CD4-positive, CD25-positive, alpha-beta regulatory T cell (primary cell): ENCODE data around the gene NIPAL4. TPM values are rescaled to one million over a fixed set of nuclear protein-coding genes. Genes with fewer than 3 reads are reported as not detected.

Experiments used
- ATAC-seq, 2 donors: fragments of 150-1000 bp; cut with Tn5 transposase; one replicate each; pipeline ENCODE4 v1.10.0; 2021; ENCODE audit warnings: low read depth in 2 of 2, moderate number of reproducible peaks in 2 of 2, moderate library complexity in 1 of 2
- DNase-seq, 3 donors: peaks; one replicate each; pipeline versions ENCODE4 v3.0.0 to v3.0.0-alpha.2; 2012 to 2022; ENCODE audit warnings: mixed read lengths in 1 of 3
- H3K27ac ChIP-seq: one replicate; pipeline ENCODE4 v1.7.0; 2013; ENCODE audit warnings: mild to moderate bottlenecking, low read length; ENCODE audit not compliant: insufficient read depth, poor library complexity, severe bottlenecking
- H3K27me3 ChIP-seq: one replicate; pipeline ENCODE4 v1.7.0; 2013; ENCODE audit warnings: low read length; ENCODE audit not compliant: control insufficient read depth, insufficient read depth
- H3K36me3 ChIP-seq: one replicate; pipeline ENCODE4 v1.7.0; 2013; ENCODE audit warnings: mild to moderate bottlenecking, low read length, moderate library complexity; ENCODE audit not compliant: control insufficient read depth, insufficient read depth
- H3K4me1 ChIP-seq: 2 replicates; pipeline ENCODE4 v1.7.0; 2013; ENCODE audit warnings: mild to moderate bottlenecking, low read length; ENCODE audit not compliant: insufficient read depth, control insufficient read depth, poor library complexity, severe bottlenecking
- H3K4me3 ChIP-seq: one replicate; pipeline ENCODE4 v1.7.0; 2013; ENCODE audit warnings: low read depth, mild to moderate bottlenecking, low read length, moderate library complexity
- H3K9me3 ChIP-seq, 2 experiments: 1 replicate in 1 of 2; 2 replicates in 1 of 2; pipeline ENCODE4 v1.7.0; 2013; ENCODE audit warnings: low read length in 2 of 2, mild to moderate bottlenecking in 1 of 2, moderate library complexity in 1 of 2; ENCODE audit not compliant: control insufficient read depth in 2 of 2
- H3K27ac Mint-ChIP-seq, 3 donors: one replicate each; pipeline ENCODE4 v1.8.0; 2020 to 2022; ENCODE audit warnings: mild to moderate bottlenecking in 3 of 3, mixed read lengths in 3 of 3, moderate library complexity in 2 of 3
- H3K27me3 Mint-ChIP-seq: one replicate; pipeline ENCODE4 v1.8.0; 2022; ENCODE audit warnings: mild to moderate bottlenecking, mixed read lengths
- H3K36me3 Mint-ChIP-seq: one replicate; pipeline ENCODE4 v1.8.0; 2020; ENCODE audit warnings: mixed read lengths
- H3K4me1 Mint-ChIP-seq, 4 donors: one replicate each; pipeline ENCODE4 v1.8.0; 2020 to 2022; ENCODE audit warnings: mixed read lengths in 4 of 4, mild to moderate bottlenecking in 1 of 4
- H3K4me3 Mint-ChIP-seq, 4 donors: one replicate each; pipeline ENCODE4 v1.8.0; 2020 to 2022; ENCODE audit warnings: mild to moderate bottlenecking in 4 of 4, mixed read lengths in 4 of 4, moderate library complexity in 3 of 4
- H3K9me3 Mint-ChIP-seq, 7 donors: one replicate each; pipeline ENCODE4 v1.8.0; 2020 to 2022; ENCODE audit warnings: mixed read lengths in 7 of 7, mild to moderate bottlenecking in 3 of 7, moderate library complexity in 2 of 7
- polyA plus RNA-seq, 4 donors: library from polyadenylated mRNA; unstranded; fragments of 300-500 nt; fragmentation: Illumina TruSeq; gene quantifications; one replicate each; pipeline ENCODE4 v1.2.3, GENCODE V29; 2021
- total RNA-seq: library from RNA; stranded (reverse); gene quantifications from one replicate; pipeline ENCODE4 v1.2.3, GENCODE V29; 2022

NIPAL4 gene
- total and polyA plus RNA-seq, 5 donors from 2014 or later, result 0.10 to 1.1 (median 0.14) TPM; not detected in 1

DNA sequence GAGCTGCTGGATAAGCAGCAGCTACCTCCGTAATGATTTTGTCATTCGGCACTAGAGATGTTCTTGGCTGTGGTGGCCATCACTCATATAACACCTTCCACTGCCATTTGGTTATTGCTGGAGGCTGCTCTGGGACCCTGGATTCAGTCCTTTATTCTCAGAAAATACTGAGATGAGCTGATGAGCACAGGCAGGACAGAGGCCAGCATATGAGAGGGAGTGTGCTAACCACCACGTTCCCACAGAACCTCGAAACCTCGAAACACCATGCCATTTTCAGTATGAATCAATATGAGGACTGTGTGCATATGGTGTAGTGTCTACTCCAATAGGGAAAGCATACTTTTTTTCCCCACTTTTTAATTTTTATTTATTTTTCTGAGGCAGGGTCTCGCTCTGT is 59.0 kb downstream of the NIPAL4 start:
- no peaks in the 10 kb centered on the region for H3K27me3 ChIP-seq
- Mint-ChIP-seq H3K4me1 (peaks cover 6 to 13% (median 10%) of the 10 kb centered on the region in 4 donors), H3K9me3 (no peaks in the 10 kb centered on the region), H3K36me3 (peaks cover 4% of the 10 kb centered on the region), H3K4me3 (no peak overlapping the region), H3K27me3 (no peaks in the 10 kb centered on the region), H3K27ac (no peak overlapping the region)
- no peaks in the 10 kb centered on the region for H3K4me1 ChIP-seq
- DNase-seq, result peak in 1 of 3 donors; percentile 30
- ATAC-seq, result no peak
- no peaks in the 10 kb centered on the region for H3K9me3 ChIP-seq
- H3K27ac ChIP-seq, result no peak overlapping the region
- H3K4me3 ChIP-seq, result no peak overlapping the region
- H3K36me3 ChIP-seq, result peaks cover 45% of the 10 kb centered on the region

DNA sequence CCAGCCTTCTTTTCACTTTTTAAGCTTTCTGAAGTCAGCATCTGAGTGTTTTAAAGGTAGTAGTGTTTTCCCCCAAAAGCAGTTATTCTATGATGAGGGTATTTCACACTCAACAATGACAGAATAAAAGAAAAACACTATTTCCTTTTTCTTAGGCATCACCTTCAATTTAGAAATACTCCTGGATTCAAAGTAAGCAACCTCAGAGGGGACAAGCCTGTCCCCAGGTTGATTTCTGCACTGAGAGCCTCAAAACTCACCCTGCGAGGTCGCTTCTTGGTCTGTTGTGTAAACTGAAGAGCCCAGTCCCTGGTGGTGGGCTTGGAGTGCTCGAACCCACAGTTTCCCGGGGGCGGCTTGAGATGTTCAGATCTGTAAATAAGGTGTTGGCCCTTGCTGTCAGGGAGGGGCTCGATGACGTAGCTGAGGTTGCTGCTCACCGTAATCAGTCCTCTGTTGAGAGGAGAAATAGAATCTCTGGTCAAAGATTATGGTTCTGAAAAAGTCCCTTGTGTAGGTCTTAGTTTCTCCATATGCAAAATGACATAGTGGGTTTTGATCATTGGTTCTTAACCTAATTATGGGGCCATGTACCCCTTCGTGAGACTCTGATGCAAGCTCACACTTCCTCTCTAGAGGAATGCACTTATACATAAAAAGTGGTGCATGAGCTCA is 59.7 kb downstream of the NIPAL4 start:
- no peaks in the 10 kb centered on the region for H3K27me3 Mint-ChIP-seq
- H3K4me3 ChIP-seq, result no peak overlapping the region
- H3K27ac Mint-ChIP-seq, result peak overlapping the region in 1 of 3 donors; percentile 7
- peaks cover 4% of the 10 kb centered on the region for H3K36me3 Mint-ChIP-seq
- H3K9me3 Mint-ChIP-seq, result no peaks in the 10 kb centered on the region
- H3K27me3 ChIP-seq, result no peaks in the 10 kb centered on the region
- no peaks in the 10 kb centered on the region for H3K9me3 ChIP-seq
- DNase-seq, result no peak
- H3K4me1 Mint-ChIP-seq, result peaks cover 6 to 13% (median 10%) of the 10 kb centered on the region in 4 donors
- H3K36me3 ChIP-seq, result peaks cover 39% of the 10 kb centered on the region
- no peak overlapping the region for H3K4me3 Mint-ChIP-seq
- no peak overlapping the region for H3K27ac ChIP-seq
- no peaks in the 10 kb centered on the region for H3K4me1 ChIP-seq
- no peak for ATAC-seq

DNA sequence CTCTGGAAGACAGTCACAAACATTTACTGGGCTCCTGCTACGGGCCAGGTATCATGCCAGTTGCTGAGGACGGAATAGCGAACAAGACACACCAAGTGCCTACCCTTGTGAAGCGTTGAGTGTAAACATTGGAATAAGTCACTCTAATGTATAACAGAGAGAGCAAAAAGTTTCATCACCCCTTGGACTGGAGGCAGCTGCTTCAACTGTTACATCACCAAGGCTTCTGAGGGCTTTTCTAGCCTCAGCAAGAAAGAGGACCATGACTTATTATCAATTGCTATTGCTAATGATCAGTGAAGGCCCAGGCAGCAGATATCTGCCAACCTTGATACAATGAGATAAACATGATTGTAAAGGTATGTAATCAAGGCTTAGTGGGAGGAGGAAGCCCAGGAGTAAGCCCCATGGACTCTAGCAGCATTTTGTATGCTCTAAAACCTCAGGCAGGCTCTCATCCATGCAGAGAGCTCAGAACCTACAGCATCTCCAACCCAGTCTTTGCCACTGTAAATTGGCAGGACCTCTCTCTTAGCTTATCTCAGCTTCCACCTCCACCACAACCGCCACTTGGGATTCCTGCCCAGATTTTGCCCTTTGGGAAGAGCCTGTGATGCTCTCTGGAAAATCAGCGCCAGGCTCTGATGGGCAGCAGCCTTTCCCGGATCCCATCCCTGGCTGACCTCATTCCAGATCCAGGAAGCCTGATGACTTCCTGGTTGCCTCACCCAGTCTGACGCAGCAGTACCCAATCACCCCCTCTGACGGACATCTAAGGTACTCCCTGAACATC is 61.1 kb downstream of the NIPAL4 start:
- no peaks in the 10 kb centered on the region for H3K9me3 Mint-ChIP-seq
- H3K27me3 Mint-ChIP-seq, result no peaks in the 10 kb centered on the region
- H3K4me1 ChIP-seq, result no peaks in the 10 kb centered on the region
- H3K27me3 ChIP-seq, result no peaks in the 10 kb centered on the region
- H3K36me3 Mint-ChIP-seq, result peaks cover 4% of the 10 kb centered on the region
- H3K27ac ChIP-seq, result no peak overlapping the region
- DNase-seq, result no peak
- H3K27ac Mint-ChIP-seq, result peak overlapping the region in 2 of 3 donors; percentile 56 to 68
- no peak overlapping the region for H3K4me3 Mint-ChIP-seq
- ATAC-seq, result no peak
- H3K4me1 Mint-ChIP-seq, result peaks cover 8 to 16% (median 15%) of the 10 kb centered on the region in 4 donors
- H3K9me3 ChIP-seq, result no peaks in the 10 kb centered on the region
- peaks cover 28% of the 10 kb centered on the region for H3K36me3 ChIP-seq
- H3K4me3 ChIP-seq, result no peak overlapping the region

DNA sequence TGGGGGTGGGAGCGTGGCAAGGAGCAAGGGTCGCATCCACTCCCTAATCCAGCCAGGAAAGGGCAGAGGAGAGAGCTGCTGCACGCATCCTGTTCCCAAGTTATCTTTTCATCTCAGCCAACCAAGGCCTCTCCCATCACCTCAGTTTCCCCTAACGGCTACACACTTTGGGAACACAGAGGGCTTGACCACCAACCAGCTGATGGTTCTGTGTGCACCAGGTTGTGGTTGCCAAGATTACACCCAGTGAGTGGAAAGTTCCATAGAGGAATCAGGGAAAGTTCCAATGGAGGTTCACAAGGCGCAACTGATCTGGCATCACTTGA is 61.7 kb downstream of the NIPAL4 start:
- H3K4me1 Mint-ChIP-seq, result peaks cover 4 to 20% (median 15%) of the 10 kb centered on the region in 4 donors
- Histone ChIP-seq H3K27ac (no peak overlapping the region), H3K9me3 (no peaks in the 10 kb centered on the region), H3K36me3 (peaks cover 23% of the 10 kb centered on the region), H3K4me1 (peaks cover 4% of the 10 kb centered on the region), H3K4me3 (no peak overlapping the region), H3K27me3 (no peaks in the 10 kb centered on the region)
- no peaks in the 10 kb centered on the region for H3K9me3 Mint-ChIP-seq
- ATAC-seq, result no peak
- no peak overlapping the region for H3K4me3 Mint-ChIP-seq
- DNase-seq, result no peak
- peak overlapping the region; percentile 10 to 68 (median 41) for H3K27ac Mint-ChIP-seq
- no peaks in the 10 kb centered on the region for H3K27me3 Mint-ChIP-seq
- H3K36me3 Mint-ChIP-seq, result peaks cover 4% of the 10 kb centered on the region

DNA sequence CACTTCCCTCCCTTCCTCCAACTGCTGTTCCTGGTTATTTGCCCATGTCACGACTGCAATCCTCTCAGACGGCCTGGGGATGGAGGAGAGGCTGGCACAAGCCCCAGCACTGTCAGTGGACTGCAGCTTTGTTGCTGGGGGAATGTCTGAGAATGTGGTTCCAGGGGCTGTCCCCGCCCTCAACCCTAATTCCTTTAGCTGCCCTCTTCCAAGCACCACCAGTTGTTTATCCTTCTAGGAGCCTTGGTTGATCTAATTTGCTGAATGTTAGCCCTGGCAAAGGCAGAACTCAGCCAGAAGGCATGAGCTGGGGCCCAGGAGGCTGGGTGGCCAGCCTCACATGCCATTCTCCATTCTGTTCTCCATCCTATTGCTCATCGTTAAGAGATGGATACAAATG is 64.0 kb downstream of the NIPAL4 start:
- peaks cover 23% of the 10 kb centered on the region for H3K36me3 ChIP-seq
- Mint-ChIP-seq H3K4me3 (no peak overlapping the region), H3K4me1 (peaks cover 0 to 31% (median 23%) of the 10 kb centered on the region in 4 donors), H3K9me3 (no peaks in the 10 kb centered on the region), H3K27ac (peak overlapping the region in 1 of 3 donors; percentile 23), H3K36me3 (peaks cover 3% of the 10 kb centered on the region), H3K27me3 (no peaks in the 10 kb centered on the region)
- peaks cover 6% of the 10 kb centered on the region for H3K4me1 ChIP-seq
- ATAC-seq (no peak), DNase-seq (no peak)
- no peaks in the 10 kb centered on the region for H3K27me3 ChIP-seq
- no peak overlapping the region for H3K4me3 ChIP-seq
- H3K27ac ChIP-seq, result peak overlapping the region; percentile 7
- H3K9me3 ChIP-seq, result no peaks in the 10 kb centered on the region

Other genes starting within 250 kb of the NIPAL4 start
- 357 TPM for gene CYFIP2, start 194.1 kb upstream of the NIPAL4 start, total RNA-seq
- gene CYFIP2, start 194.1 kb upstream of the NIPAL4 start, polyA plus RNA-seq, result 100 to 1,000 TPM; 332 to 383 (median 360) TPM
- gene ADAM19, start 115.6 kb downstream of the NIPAL4 start, total RNA-seq, result 113 TPM
- 10 to 100 TPM in 1 of 4 donors, 1 to 10 TPM in 3; 5.5 to 10.9 (median 7.5) TPM for gene ADAM19, start 115.6 kb downstream of the NIPAL4 start, polyA plus RNA-seq
- not detected for gene SOX30, start 192.2 kb downstream of the NIPAL4 start, total RNA-seq
- under 1 TPM; 0.46 to 0.84 (median 0.56) TPM for gene SOX30, start 192.2 kb downstream of the NIPAL4 start, polyA plus RNA-seq
- not detected for gene C5orf52, start 211.3 kb downstream of the NIPAL4 start, total RNA-seq
- not detected for gene C5orf52, start 211.3 kb downstream of the NIPAL4 start, polyA plus RNA-seq